PC-9 (cell line): ENCODE results near the gene PAXX. TPM values are rescaled to one million over a fixed set of nuclear protein-coding genes. Genes with fewer than 3 reads are reported as not detected.

Source experiments
- BruUV-seq: library from RNA; stranded (reverse); fragments of 400-500 nt; replicated peaks from 2 replicates; lab custom pipeline; 2021; lab: Mats Ljungman, UMichigan
- CTCF ChIA-PET: fragments of 300-600 bp; sonication (Branson Sonifier 250); formaldehyde crosslinking; loops from one replicate; lab custom pipeline; 2022; ENCODE audit warnings: antibody characterized with exemption; lab: Charles Lee
- POLR2A ChIA-PET: fragments of 300-600 bp; sonication (Branson Sonifier 250); formaldehyde crosslinking; loops from one replicate; lab custom pipeline; 2022; ENCODE audit warnings: antibody characterized with exemption; ENCODE audit not compliant: unreplicated experiment; lab: Charles Lee
- DNase-seq, 2 experiments: peaks; one replicate each; pipeline versions ENCODE4 v3.0.0 to v3.0.0-alpha.2; 2015 to 2022; ENCODE audit warnings: mixed read lengths in 1 of 2
- H2AFZ ChIP-seq: fragments of 200-600 bp; sonication (generic); 2 replicates; pipeline ENCODE4 v1.8.1; 2017; ENCODE audit warnings: antibody characterized with exemption
- H3F3A ChIP-seq: fragments of 200-600 bp; sonication (generic); 2 replicates; pipeline ENCODE4 v1.8.1; 2017; ENCODE audit warnings: antibody characterized with exemption, mild to moderate bottlenecking, low read depth; ENCODE audit not compliant: insufficient read depth
- H3K27ac ChIP-seq: fragments of 200-600 bp; sonication (generic); 2 replicates; pipeline ENCODE4 v1.6.1; 2016; ENCODE audit warnings: mixed run types
- H3K27me3 ChIP-seq: fragments of 200-600 bp; sonication (generic); 2 replicates; pipeline ENCODE4 v1.6.1; 2016; ENCODE audit warnings: low read depth, mixed run types; ENCODE audit not compliant: insufficient read depth
- H3K36me3 ChIP-seq: fragments of 200-600 bp; sonication (generic); 2 replicates; pipeline ENCODE4 v1.6.1; 2016; ENCODE audit warnings: low read depth, mixed run types
- H3K4me1 ChIP-seq: fragments of 200-600 bp; sonication (generic); replicated peaks from 2 replicates; pipeline ENCODE4 v1.6.1; 2016; ENCODE audit warnings: mixed run types; ENCODE audit not compliant: insufficient read depth
- H3K4me2 ChIP-seq: fragments of 200-600 bp; sonication (generic); 2 replicates; pipeline ENCODE4 v1.6.1; 2017; ENCODE audit warnings: mixed run types
- H3K4me3 ChIP-seq: fragments of 200-600 bp; sonication (generic); 2 replicates; pipeline ENCODE4 v1.6.1; 2016; ENCODE audit warnings: mixed run types
- H3K79me2 ChIP-seq: fragments of 200-600 bp; sonication (generic); 2 replicates; pipeline ENCODE4 v1.6.1; 2017; ENCODE audit warnings: low read depth, mixed run types
- H3K9me2 ChIP-seq: fragments of 200-600 bp; sonication (generic); 2 replicates; pipeline ENCODE4 v1.8.1; 2017; ENCODE audit warnings: mild to moderate bottlenecking; ENCODE audit not compliant: insufficient read depth
- H3K9me3 ChIP-seq: fragments of 200-600 bp; sonication (generic); 2 replicates; pipeline ENCODE4 v1.8.1; 2016; ENCODE audit warnings: low read depth; ENCODE audit not compliant: insufficient read depth
- H4K20me1 ChIP-seq: fragments of 200-600 bp; sonication (generic); 2 replicates; pipeline ENCODE4 v1.8.1; 2017; ENCODE audit not compliant: insufficient read depth
- EZH2 ChIP-seq: fragments of 200-600 bp; sonication (generic); IDR thresholded peaks from 2 replicates; pipeline ENCODE4 v1.8.0; 2017; ENCODE audit warnings: antibody characterized with exemption, low read depth
- intact Hi-C: fragments of 100-400 bp; cut with micrococcal nuclease; formaldehyde crosslinking; loops from one replicate; pipeline ENCODE4 v1.10.0; 2022; ENCODE audit not compliant: unreplicated experiment
- total RNA-seq: library from RNA; stranded (reverse); gene quantifications from 2 replicates; pipeline ENCODE4 v1.2.3, GENCODE V29; 2021
- TF ChIP-seq, protein P1 (sequence below): fragments of 200-600 bp; sonication (generic); conservative IDR thresholded peaks from 2 replicates; pipeline ENCODE4 v1.6.1; 2017; ENCODE audit warnings: mixed run types, antibody characterized with exemption, mild to moderate bottlenecking, moderate library complexity

The PAXX gene
- total RNA-seq, 1 experiment from 2014 or later = 54.9 TPM

DNA sequence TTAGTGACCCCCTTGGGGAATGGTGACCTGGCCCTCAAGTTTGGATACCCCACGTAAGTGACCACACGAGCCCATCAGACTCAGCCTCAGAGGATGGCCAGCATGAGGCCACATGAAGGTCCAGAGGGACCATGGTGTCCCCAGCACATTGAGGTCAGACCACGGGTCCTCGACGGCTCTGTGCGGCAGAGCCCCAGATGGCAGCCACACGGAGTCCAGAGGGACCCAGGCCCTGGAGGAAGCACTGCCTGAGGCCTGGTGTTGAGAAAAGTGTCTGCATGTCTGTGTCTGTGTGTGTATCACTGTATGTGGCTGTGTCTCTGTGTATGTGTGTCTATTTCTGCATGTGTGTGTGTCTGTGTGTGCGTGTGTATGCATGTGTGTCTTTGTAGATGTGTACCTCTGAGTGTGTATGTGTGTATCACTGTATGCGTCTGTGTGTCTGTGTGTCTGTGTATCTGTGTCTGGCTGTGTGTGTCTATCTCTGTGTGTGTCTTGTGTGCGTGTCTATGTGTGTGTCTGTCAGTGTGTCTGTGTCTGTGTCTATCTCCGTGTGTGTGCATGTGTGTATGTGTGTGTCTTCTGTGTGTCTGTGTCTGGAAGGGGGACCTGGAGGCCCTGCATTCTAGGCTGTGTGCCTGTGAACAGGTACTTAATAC lies 8.4 kb upstream of the PAXX start:
- ChIA-PET CTCF (no interaction called here), POLR2A (no interaction called here)
- Histone ChIP-seq H4K20me1 (no peaks in the 10 kb centered on the region), H3K79me2 (no peaks in the 10 kb centered on the region), H3K9me2 (no peaks in the 10 kb centered on the region), H3K9me3 (no peaks in the 10 kb centered on the region), H3K27me3 (no peaks in the 10 kb centered on the region), H3K4me3 (no peak overlapping the region), H2AFZ (no peak overlapping the region), H3K4me1 (peaks cover 9% of the 10 kb centered on the region), H3F3A (peaks cover 12% of the 10 kb centered on the region; the same call in 1 of the 2 replicates), H3K36me3 (no peaks in the 10 kb centered on the region), H3K4me2 (no peak overlapping the region), H3K27ac (no peak overlapping the region)
- BruUV-seq = no TSS peak
- TF ChIP-seq, protein P1, sequence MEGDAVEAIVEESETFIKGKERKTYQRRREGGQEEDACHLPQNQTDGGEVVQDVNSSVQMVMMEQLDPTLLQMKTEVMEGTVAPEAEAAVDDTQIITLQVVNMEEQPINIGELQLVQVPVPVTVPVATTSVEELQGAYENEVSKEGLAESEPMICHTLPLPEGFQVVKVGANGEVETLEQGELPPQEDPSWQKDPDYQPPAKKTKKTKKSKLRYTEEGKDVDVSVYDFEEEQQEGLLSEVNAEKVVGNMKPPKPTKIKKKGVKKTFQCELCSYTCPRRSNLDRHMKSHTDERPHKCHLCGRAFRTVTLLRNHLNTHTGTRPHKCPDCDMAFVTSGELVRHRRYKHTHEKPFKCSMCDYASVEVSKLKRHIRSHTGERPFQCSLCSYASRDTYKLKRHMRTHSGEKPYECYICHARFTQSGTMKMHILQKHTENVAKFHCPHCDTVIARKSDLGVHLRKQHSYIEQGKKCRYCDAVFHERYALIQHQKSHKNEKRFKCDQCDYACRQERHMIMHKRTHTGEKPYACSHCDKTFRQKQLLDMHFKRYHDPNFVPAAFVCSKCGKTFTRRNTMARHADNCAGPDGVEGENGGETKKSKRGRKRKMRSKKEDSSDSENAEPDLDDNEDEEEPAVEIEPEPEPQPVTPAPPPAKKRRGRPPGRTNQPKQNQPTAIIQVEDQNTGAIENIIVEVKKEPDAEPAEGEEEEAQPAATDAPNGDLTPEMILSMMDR = no peak
- no peak for TF ChIP-seq EZH2
- intact Hi-C loops = no loop called here
- DNase-seq = no peak

DNA sequence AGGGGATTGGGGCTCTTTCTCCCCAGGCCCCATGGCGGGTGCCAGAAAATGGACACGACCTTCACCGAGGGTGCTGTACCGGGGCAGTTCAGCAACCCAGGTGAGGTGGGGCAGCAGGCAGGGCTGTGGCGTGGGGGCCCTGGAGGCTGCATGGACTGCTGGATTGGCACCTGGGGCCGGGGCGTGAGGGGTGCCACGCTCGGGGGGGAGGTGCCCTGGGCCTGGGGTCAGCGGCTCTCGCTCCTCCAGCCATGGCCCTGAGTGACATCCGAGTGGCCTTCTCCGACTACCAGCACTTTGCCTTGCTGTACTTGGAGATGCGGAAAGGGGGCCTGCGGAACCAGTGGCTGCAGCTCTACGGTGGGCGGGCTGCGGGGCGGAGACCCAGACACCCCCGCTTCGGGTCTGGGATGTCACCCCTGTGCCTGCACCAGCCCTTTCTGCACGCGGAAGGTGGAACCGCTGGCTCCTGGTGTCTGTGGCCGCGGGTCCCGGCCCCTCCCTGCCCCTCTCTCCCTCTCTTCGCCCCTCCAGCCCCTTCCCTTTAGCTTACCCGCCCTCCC lies 7.7 kb upstream of the PAXX start:
- ChIA-PET CTCF (no interaction called here), POLR2A (no interaction called here)
- H3K4me1 ChIP-seq = peaks cover 9% of the 10 kb centered on the region
- DNase-seq = no peak
- no peaks in the 10 kb centered on the region for H3K9me2 ChIP-seq
- H3K27ac ChIP-seq = no peak overlapping the region
- no peak overlapping the region for H3K4me2 ChIP-seq
- intact Hi-C loops = no loop called here
- no TSS peak for BruUV-seq
- no peaks in the 10 kb centered on the region for H3K79me2 ChIP-seq
- H2AFZ ChIP-seq = no peak overlapping the region
- H3K9me3 ChIP-seq = no peaks in the 10 kb centered on the region
- H3K4me3 ChIP-seq = no peak overlapping the region
- H3K27me3 ChIP-seq = no peaks in the 10 kb centered on the region
- H3F3A ChIP-seq = peaks cover 6% of the 10 kb centered on the region; the same call in 1 of the 2 replicates
- no peaks in the 10 kb centered on the region for H3K36me3 ChIP-seq
- no peaks in the 10 kb centered on the region for H4K20me1 ChIP-seq
- TF ChIP-seq, protein P1 = no peak
- TF ChIP-seq EZH2 = no peak

DNA sequence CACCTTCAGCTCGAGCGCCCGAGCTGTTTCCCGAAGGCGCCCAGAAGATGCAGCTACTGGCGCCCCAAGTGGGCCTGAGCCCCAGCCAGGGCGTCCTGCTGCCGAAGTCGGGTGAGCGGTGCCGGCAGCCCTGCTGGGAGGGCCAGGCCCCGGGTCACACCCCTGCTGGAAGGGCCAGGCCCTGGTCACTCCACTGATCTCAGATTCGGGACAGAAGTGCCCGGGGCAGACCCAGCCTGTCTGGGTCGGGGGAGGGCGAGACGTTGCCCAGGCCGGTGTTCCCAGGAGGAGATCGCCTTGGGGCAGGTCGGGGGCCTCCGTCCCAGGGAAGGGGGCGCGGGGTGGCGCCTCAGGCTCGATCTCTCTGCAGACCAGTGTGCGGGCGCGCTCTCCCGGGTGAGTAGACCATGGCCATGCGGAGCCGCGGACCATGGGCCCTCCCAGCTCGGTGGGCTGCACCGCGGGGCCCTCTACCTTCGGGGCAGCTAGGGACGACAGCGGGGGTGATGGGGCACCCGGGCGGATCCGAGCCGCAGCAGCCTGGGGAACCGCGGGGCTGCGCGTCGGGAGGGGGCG lies 7.1 kb upstream of the PAXX start:
- H3K27ac ChIP-seq = no peak overlapping the region
- peaks cover 7% of the 10 kb centered on the region; the same call in 1 of the 2 replicates for H3F3A ChIP-seq
- TF ChIP-seq, protein P1 = no peak
- no peak for TF ChIP-seq EZH2
- no peak overlapping the region for H3K4me2 ChIP-seq
- ChIA-PET POLR2A (no interaction called here), CTCF (no interaction called here)
- no peak overlapping the region for H2AFZ ChIP-seq
- H4K20me1 ChIP-seq = no peaks in the 10 kb centered on the region
- H3K27me3 ChIP-seq = no peaks in the 10 kb centered on the region
- no TSS peak for BruUV-seq
- intact Hi-C loops = no loop called here
- DNase-seq = no peak
- no peaks in the 10 kb centered on the region for H3K36me3 ChIP-seq
- H3K4me1 ChIP-seq = peaks cover 9% of the 10 kb centered on the region
- no peaks in the 10 kb centered on the region for H3K9me2 ChIP-seq
- H3K4me3 ChIP-seq = no peak overlapping the region
- no peaks in the 10 kb centered on the region for H3K9me3 ChIP-seq
- no peaks in the 10 kb centered on the region for H3K79me2 ChIP-seq
